ENCODE data around the gene MPP3. TPM values are rescaled to one million over a fixed set of nuclear protein-coding genes. Genes with fewer than 3 reads are reported as not detected.
A peak's percentile ranks its signal among the peaks of the same experiment; 100 is the strongest.

The MPP3 gene
- under 1 TPM in 1 of 2 donors, not detected in 1; 0.90 TPM for total RNA-seq
- total RNA-seq = 1.0 to 1.1 reads per million in 2 donors

GRCh38 chr17:43832976-43833829 lies at the start of gene MPP3:
MPP3 (minus strand) TSS chr17:43833146; CDS start chr17:43831906, 1,240 bp downstream.
- Mint-ChIP-seq H3K27me3 (peaks cover 30% of the 10 kb centered on the region), H3K4me1 (peaks cover 10% of the 10 kb centered on the region), H3K4me3 (peak within 1 kb of the TSS; percentile 90), H3K36me3 (ENCODE audit: low read depth) (no peaks in the 10 kb centered on the region), H3K27ac (no peak within 1 kb of the TSS)
- no peaks in the 10 kb centered on the region for H3K9me3 ChIP-seq (ENCODE audit: control insufficient read depth, low read length, poor library complexity, severe bottlenecking)
- ATAC-seq = peak; percentile 94
- peak; percentile 40 to 56 (median 48) for DNase-seq

GRCh38 chr17:43881758-43882505 lies 49.0 kb upstream of the MPP3 start:
- peaks cover 21% of the 10 kb centered on the region for H3K27me3 Mint-ChIP-seq
- no peak overlapping the region for H3K27ac Mint-ChIP-seq
- no peaks in the 10 kb centered on the region for H3K9me3 ChIP-seq (ENCODE audit: control insufficient read depth, low read length, poor library complexity, severe bottlenecking)
- H3K4me1 Mint-ChIP-seq = peaks cover 9% of the 10 kb centered on the region
- no peak overlapping the region for H3K4me3 Mint-ChIP-seq
- no peak for ATAC-seq
- no peaks in the 10 kb centered on the region for H3K36me3 Mint-ChIP-seq (ENCODE audit: low read depth)
- no peak for DNase-seq

GRCh38 chr17:43881181-43881580 lies 48.2 kb upstream of the MPP3 start:
- ATAC-seq (no peak), DNase-seq (no peak)
- no peak overlapping the region for H3K27ac Mint-ChIP-seq
- no peak overlapping the region for H3K4me3 Mint-ChIP-seq
- no peaks in the 10 kb centered on the region for H3K36me3 Mint-ChIP-seq (ENCODE audit: low read depth)
- H3K27me3 Mint-ChIP-seq = peaks cover 21% of the 10 kb centered on the region
- peaks cover 9% of the 10 kb centered on the region for H3K4me1 Mint-ChIP-seq
- no peaks in the 10 kb centered on the region for H3K9me3 ChIP-seq (ENCODE audit: control insufficient read depth, low read length, poor library complexity, severe bottlenecking)

- Mint-ChIP-seq H3K27ac (no peak overlapping the region), H3K27me3 (peaks cover 21% of the 10 kb centered on the region), H3K4me1 (peaks cover 9% of the 10 kb centered on the region), H3K4me3 (no peak overlapping the region), H3K36me3 (ENCODE audit: low read depth) (no peaks in the 10 kb centered on the region)
- ATAC-seq = peak; percentile 61
- H3K9me3 ChIP-seq (ENCODE audit: control insufficient read depth, low read length, poor library complexity, severe bottlenecking) = no peaks in the 10 kb centered on the region
- DNase-seq = peak in 2 of 3 donors; percentile 15 to 25
These were observed 47.6 kb upstream of the MPP3 start for GRCh38 chr17:43880420-43880991.

GRCh38 chr17:43879723-43880419 lies 46.9 kb upstream of the MPP3 start:
- no peaks in the 10 kb centered on the region for H3K9me3 ChIP-seq (ENCODE audit: control insufficient read depth, low read length, poor library complexity, severe bottlenecking)
- H3K36me3 Mint-ChIP-seq (ENCODE audit: low read depth) = no peaks in the 10 kb centered on the region
- ATAC-seq (no peak), DNase-seq (no peak)
- no peak overlapping the region for H3K4me3 Mint-ChIP-seq
- H3K27me3 Mint-ChIP-seq = peaks cover 21% of the 10 kb centered on the region
- H3K27ac Mint-ChIP-seq = no peak overlapping the region
- peaks cover 6% of the 10 kb centered on the region for H3K4me1 Mint-ChIP-seq

GRCh38 chr17:43878260-43879175 lies 45.6 kb upstream of the MPP3 start:
- no peak overlapping the region for H3K27ac Mint-ChIP-seq
- no peaks in the 10 kb centered on the region for H3K36me3 Mint-ChIP-seq (ENCODE audit: low read depth)
- no peaks in the 10 kb centered on the region for H3K9me3 ChIP-seq (ENCODE audit: control insufficient read depth, low read length, poor library complexity, severe bottlenecking)
- ATAC-seq (peak; percentile 89), DNase-seq (peak; percentile 39 to 61 (median 51))
- peaks cover 27% of the 10 kb centered on the region for H3K27me3 Mint-ChIP-seq
- no peak overlapping the region for H3K4me3 Mint-ChIP-seq
- H3K4me1 Mint-ChIP-seq = peaks cover 6% of the 10 kb centered on the region

- Mint-ChIP-seq H3K27ac (no peak overlapping the region), H3K4me1 (peaks cover 6% of the 10 kb centered on the region), H3K36me3 (ENCODE audit: low read depth) (no peaks in the 10 kb centered on the region), H3K4me3 (no peak overlapping the region), H3K27me3 (peaks cover 31% of the 10 kb centered on the region)
- DNase-seq (no peak), ATAC-seq (no peak)
- no peaks in the 10 kb centered on the region for H3K9me3 ChIP-seq (ENCODE audit: control insufficient read depth, low read length, poor library complexity, severe bottlenecking)
These were observed 44.7 kb upstream of the MPP3 start for GRCh38 chr17:43877451-43878155.

GRCh38 chr17:43877031-43877430 lies 44.1 kb upstream of the MPP3 start:
- Mint-ChIP-seq H3K36me3 (ENCODE audit: low read depth) (peaks cover 2% of the 10 kb centered on the region), H3K4me1 (peaks cover 6% of the 10 kb centered on the region), H3K4me3 (no peak overlapping the region), H3K27ac (no peak overlapping the region), H3K27me3 (peaks cover 37% of the 10 kb centered on the region)
- ATAC-seq (no peak), DNase-seq (no peak)
- H3K9me3 ChIP-seq (ENCODE audit: control insufficient read depth, low read length, poor library complexity, severe bottlenecking) = no peaks in the 10 kb centered on the region

GRCh38 chr17:43875476-43876147 lies 42.7 kb upstream of the MPP3 start:
- Mint-ChIP-seq H3K27ac (no peak overlapping the region), H3K27me3 (peaks cover 50% of the 10 kb centered on the region), H3K36me3 (ENCODE audit: low read depth) (peaks cover 2% of the 10 kb centered on the region), H3K4me3 (no peak overlapping the region), H3K4me1 (peaks cover 6% of the 10 kb centered on the region)
- no peaks in the 10 kb centered on the region for H3K9me3 ChIP-seq (ENCODE audit: control insufficient read depth, low read length, poor library complexity, severe bottlenecking)
- ATAC-seq = no peak
- DNase-seq = no peak

- Mint-ChIP-seq H3K27me3 (peaks cover 58% of the 10 kb centered on the region), H3K4me1 (peaks cover 4% of the 10 kb centered on the region), H3K4me3 (no peak overlapping the region), H3K27ac (no peak overlapping the region), H3K36me3 (ENCODE audit: low read depth) (peaks cover 2% of the 10 kb centered on the region)
- no peak for DNase-seq
- no peaks in the 10 kb centered on the region for H3K9me3 ChIP-seq (ENCODE audit: control insufficient read depth, low read length, poor library complexity, severe bottlenecking)
- no peak for ATAC-seq
These were observed 41.3 kb upstream of the MPP3 start for GRCh38 chr17:43874293-43874692.

- Mint-ChIP-seq H3K36me3 (ENCODE audit: low read depth) (peaks cover 2% of the 10 kb centered on the region), H3K27ac (no peak overlapping the region)
- ATAC-seq = no peak
These were observed 40.9 kb upstream of the MPP3 start for GRCh38 chr17:43873815-43874214.

More at GRCh38 chr17:43873815-43874214, 40.9 kb upstream of the MPP3 start:
- DNase-seq = no peak
- no peaks in the 10 kb centered on the region for H3K9me3 ChIP-seq (ENCODE audit: control insufficient read depth, low read length, poor library complexity, severe bottlenecking)
- H3K4me1 Mint-ChIP-seq = peaks cover 3% of the 10 kb centered on the region
- peaks cover 54% of the 10 kb centered on the region for H3K27me3 Mint-ChIP-seq
- no peak overlapping the region for H3K4me3 Mint-ChIP-seq
